Lung (tissue), 12 donors: ENCODE data around the gene SHANK3. TPM values are rescaled to one million over a fixed set of nuclear protein-coding genes. Genes with fewer than 3 reads are reported as not detected.
"Not testable (repeated sequence)": the region's sequence is repeated elsewhere in the genome, so short reads cannot be mapped to it uniquely, and the experiment has no call there.

Experiments
- ATAC-seq: fragments of 200-7000 bp; cut with Tn5 transposase; one replicate; pipeline ENCODE4 v1.9.1; 2020; ENCODE audit warnings: moderate number of reproducible peaks; ENCODE audit not compliant: insufficient read depth, low FRiP score
- DNase-seq, 3 donors: peaks; one replicate each; pipeline ENCODE4 v3.0.0-alpha.2; 2013 to 2017
- H3K27ac ChIP-seq, 2 donors: one replicate each; pipeline ENCODE4 v1.5.1; 2013; ENCODE audit warnings: mild to moderate bottlenecking in 2 of 2, moderate library complexity in 2 of 2, control low read depth in 1 of 2, inconsistent platforms in 1 of 2, low read depth in 1 of 2, low read length in 1 of 2
- H3K27me3 ChIP-seq, 3 donors: one replicate each; pipeline ENCODE4 v1.5.1; 2013; ENCODE audit warnings: low read length in 2 of 3; ENCODE audit not compliant: control insufficient read depth in 3 of 3, insufficient read depth in 3 of 3
- H3K36me3 ChIP-seq, 4 donors: one replicate each; pipeline ENCODE4 v1.5.1; 2013; ENCODE audit warnings: low read length in 4 of 4, mild to moderate bottlenecking in 1 of 4, moderate library complexity in 1 of 4; ENCODE audit not compliant: control insufficient read depth in 4 of 4, insufficient read depth in 4 of 4
- H3K4me1 ChIP-seq, 5 donors: one replicate each; pipeline ENCODE4 v1.5.1; 2013; ENCODE audit warnings: low read length in 5 of 5, mild to moderate bottlenecking in 2 of 5, moderate library complexity in 1 of 5; ENCODE audit not compliant: control insufficient read depth in 5 of 5, insufficient read depth in 5 of 5
- H3K4me3 ChIP-seq: one replicate; pipeline ENCODE4 v1.5.1; 2013; ENCODE audit warnings: mild to moderate bottlenecking, control low read depth, moderate library complexity
- H3K9ac ChIP-seq, 2 donors: one replicate each; pipeline ENCODE4 v1.5.1; 2013; ENCODE audit warnings: low read length in 2 of 2, control low read depth in 1 of 2; ENCODE audit not compliant: insufficient read depth in 1 of 2
- H3K9me3 ChIP-seq, 4 donors: one replicate each; pipeline ENCODE4 v1.5.1; 2013; ENCODE audit warnings: low read length in 3 of 4, mild to moderate bottlenecking in 1 of 4, moderate library complexity in 1 of 4; ENCODE audit not compliant: control insufficient read depth in 4 of 4, insufficient read depth in 3 of 4
- WGBS, 2 donors: extraction: QIAGEN DNeasy Blood & Tissue Kit; methylation state at CpG; one replicate each; pipeline ENCODE4 v1.1.7; 2013; 5-methylcytosine and 5-hydroxymethylcytosine counted together
- polyA plus RNA-seq, 2 donors: library from polyadenylated mRNA; stranded (reverse); fragments of 200-250 nt; gene quantifications; one replicate each; pipeline ENCODE4 v1.2.1, GENCODE V29; 2013
- total RNA-seq, 2 donors: library from RNA; depleted of rRNA in 1 of 2; stranded (reverse); fragments of >200 nt in 1 of 2; gene quantifications; one replicate each; pipeline ENCODE4 v1.2.1, GENCODE V29; 2014 to 2021
- TF ChIP-seq, protein P1 (sequence below): IDR thresholded peaks from 2 replicates; pipeline ENCODE4 v1.5.1; 2012; ENCODE audit warnings: mild to moderate bottlenecking; ENCODE audit errors: control extremely low read depth, extremely low read depth
- donor health status: control.
- donor health status: control.
- donor health status: Bipolar disorder and iron deficiency.
- donor health status: healthy.
- donor health status: DM: yes; HTN: yes; CAD: no.

Gene SHANK3
- total and polyA plus RNA-seq, 4 donors = 15.5 to 44.0 (median 22.8) TPM

GRCh38 chr22:50633086-50633485 is 39.5 kb upstream of the SHANK3 start:
- Histone ChIP-seq H3K4me3 (no peak overlapping the region), H3K36me3 (no peaks in the 10 kb centered on the region), H3K4me1 (peaks cover 0 to 13% (median 7%) of the 10 kb centered on the region in 5 donors), H3K9me3 (no peaks in the 10 kb centered on the region), H3K27me3 (no peaks in the 10 kb centered on the region), H3K27ac (no peak overlapping the region), H3K9ac (no peak overlapping the region)
- TF ChIP-seq, protein P1, sequence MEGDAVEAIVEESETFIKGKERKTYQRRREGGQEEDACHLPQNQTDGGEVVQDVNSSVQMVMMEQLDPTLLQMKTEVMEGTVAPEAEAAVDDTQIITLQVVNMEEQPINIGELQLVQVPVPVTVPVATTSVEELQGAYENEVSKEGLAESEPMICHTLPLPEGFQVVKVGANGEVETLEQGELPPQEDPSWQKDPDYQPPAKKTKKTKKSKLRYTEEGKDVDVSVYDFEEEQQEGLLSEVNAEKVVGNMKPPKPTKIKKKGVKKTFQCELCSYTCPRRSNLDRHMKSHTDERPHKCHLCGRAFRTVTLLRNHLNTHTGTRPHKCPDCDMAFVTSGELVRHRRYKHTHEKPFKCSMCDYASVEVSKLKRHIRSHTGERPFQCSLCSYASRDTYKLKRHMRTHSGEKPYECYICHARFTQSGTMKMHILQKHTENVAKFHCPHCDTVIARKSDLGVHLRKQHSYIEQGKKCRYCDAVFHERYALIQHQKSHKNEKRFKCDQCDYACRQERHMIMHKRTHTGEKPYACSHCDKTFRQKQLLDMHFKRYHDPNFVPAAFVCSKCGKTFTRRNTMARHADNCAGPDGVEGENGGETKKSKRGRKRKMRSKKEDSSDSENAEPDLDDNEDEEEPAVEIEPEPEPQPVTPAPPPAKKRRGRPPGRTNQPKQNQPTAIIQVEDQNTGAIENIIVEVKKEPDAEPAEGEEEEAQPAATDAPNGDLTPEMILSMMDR = no peak
- ATAC-seq (no peak), DNase-seq (no peak)
- 95 to 98% methylated on average over 5 of the region's 5 CpGs for WGBS, 2 donors

- peaks cover 0 to 8% (median 3%) of the 10 kb centered on the region in 5 donors for H3K4me1 ChIP-seq
- DNase-seq (no peak), ATAC-seq (no peak)
- WGBS, 2 donors = 92 to 94% methylated on average over 11 of the region's 11 CpGs
- no peak overlapping the region for H3K27ac ChIP-seq
- no peak overlapping the region for H3K9ac ChIP-seq
- H3K27me3 ChIP-seq = no peaks in the 10 kb centered on the region
- no peaks in the 10 kb centered on the region for H3K9me3 ChIP-seq
- TF ChIP-seq, protein P1 = no peak
- no peak overlapping the region for H3K4me3 ChIP-seq
- no peaks in the 10 kb centered on the region for H3K36me3 ChIP-seq
These were observed 38.9 kb upstream of the SHANK3 start for GRCh38 chr22:50633771-50634170.

GRCh38 chr22:50635591-50635990 is 37.0 kb upstream of the SHANK3 start:
- H3K9me3 ChIP-seq = no peaks in the 10 kb centered on the region
- TF ChIP-seq, protein P1 = no peak
- H3K4me3 ChIP-seq = no peak overlapping the region
- no peaks in the 10 kb centered on the region for H3K27me3 ChIP-seq
- WGBS, 2 donors = 94 to 96% methylated on average over 11 of the region's 11 CpGs
- DNase-seq = no peak
- no peak overlapping the region for H3K9ac ChIP-seq
- H3K36me3 ChIP-seq = no peaks in the 10 kb centered on the region
- no peak for ATAC-seq
- H3K27ac ChIP-seq = no peak overlapping the region
- peaks cover 0 to under 1% (median 0%) of the 10 kb centered on the region in 5 donors for H3K4me1 ChIP-seq

DNA sequence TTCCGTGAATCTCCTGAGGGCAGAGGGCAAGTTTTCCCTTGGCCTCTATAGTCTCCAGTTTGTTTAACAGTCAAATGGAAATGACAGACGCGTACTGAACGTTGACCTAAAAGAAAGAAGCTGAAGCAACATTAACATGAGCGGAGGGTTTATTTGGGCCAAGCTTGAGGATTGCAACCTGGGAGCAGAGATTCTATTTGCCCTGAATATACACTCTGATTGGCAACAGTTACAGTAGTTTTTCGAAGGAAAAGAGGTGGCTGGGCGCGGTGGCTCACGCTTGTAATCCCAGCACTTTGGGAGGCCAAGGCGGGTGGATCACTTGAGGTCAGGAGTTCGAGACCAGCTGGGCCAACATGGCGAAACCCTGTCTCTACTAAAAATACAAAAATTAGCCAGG is 32.3 kb upstream of the SHANK3 start:
- not testable (repeated sequence) for H3K4me3 ChIP-seq, H3K9ac ChIP-seq, ATAC-seq, H3K27me3 ChIP-seq, DNase-seq, H3K36me3 ChIP-seq, H3K9me3 ChIP-seq, H3K27ac ChIP-seq
- H3K4me1 ChIP-seq = peaks cover 0 to 20% (median 15%) of the 10 kb centered on the region in 5 donors
- WGBS, 2 donors = 96 to 97% methylated on average over 12 of the region's 12 CpGs
